K562 (cell line): ENCODE data around the gene RNF166.

Experiments
- CTCF ChIP-seq, 3 experiments: IDR thresholded peaks in 2 of 3; conservative IDR thresholded peaks in 1 of 3; 2 replicates each; pipeline ENCODE4 v1.5.1; 2011 to 2012; ENCODE audit warnings: low read length in 3 of 3, mild to moderate bottlenecking in 3 of 3, control low read depth in 2 of 3, improper control_type of control experiment in 1 of 3, inconsistent platforms in 1 of 3, low read depth in 1 of 3, mixed read lengths in 1 of 3, moderate library complexity in 1 of 3; ENCODE audit not compliant: insufficient read depth in 2 of 3
- RBBP5 ChIP-seq: fragments of 200-600 bp; sonication (generic); IDR thresholded peaks from 2 replicates; pipeline ENCODE4 v1.6.1; 2012; ENCODE audit warnings: borderline replicate concordance, mild to moderate bottlenecking, low read length, control low read depth, inconsistent platforms; ENCODE audit not compliant: insufficient read depth, poor library complexity, severe bottlenecking

- TF ChIP-seq CTCF (IDR thresholded peaks at IDR 0.05 in 2 of 3, conservative IDR thresholded peaks at IDR 0.05 in 1 of 3; ENCODE audit: insufficient read depth in 2 of 3, low read depth in 1 of 3, low read length in 3 of 3) (no peak), RBBP5 (no peak)
Observed at GRCh38 chr16:88652762-88653063, 53.5 kb downstream of the RNF166 start.
